DLD1 (cell line): ENCODE results near the gene EHD4.

ENCODE experiments used
- in situ Hi-C: cut with HindIII; loops from 2 replicates; pipeline ENCODE4 v1.10.0; 2017; ENCODE audit warnings: low sequenced_read_pairs

EHD4 gene

DNA sequence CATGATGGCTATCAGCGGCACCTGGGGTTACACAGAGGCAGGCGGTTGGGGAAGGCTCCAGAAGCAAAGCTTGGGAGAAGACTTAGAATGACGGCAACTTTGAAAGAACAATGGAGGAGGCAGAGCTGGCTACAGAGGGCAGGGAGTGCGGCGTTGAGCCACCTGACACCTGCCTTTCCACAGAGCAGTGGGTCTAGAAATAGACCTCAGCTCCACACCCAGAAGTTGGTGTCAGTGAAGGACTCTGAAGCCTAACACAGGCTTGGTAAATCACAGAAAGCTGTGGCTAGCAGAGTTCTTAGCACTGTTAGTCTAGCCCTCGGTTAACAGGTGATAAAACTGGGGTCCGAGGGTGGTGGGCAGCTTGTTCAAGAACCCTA, 23.1 kb upstream of the EHD4 start:
- in situ Hi-C loops = no loop called here

DNA sequence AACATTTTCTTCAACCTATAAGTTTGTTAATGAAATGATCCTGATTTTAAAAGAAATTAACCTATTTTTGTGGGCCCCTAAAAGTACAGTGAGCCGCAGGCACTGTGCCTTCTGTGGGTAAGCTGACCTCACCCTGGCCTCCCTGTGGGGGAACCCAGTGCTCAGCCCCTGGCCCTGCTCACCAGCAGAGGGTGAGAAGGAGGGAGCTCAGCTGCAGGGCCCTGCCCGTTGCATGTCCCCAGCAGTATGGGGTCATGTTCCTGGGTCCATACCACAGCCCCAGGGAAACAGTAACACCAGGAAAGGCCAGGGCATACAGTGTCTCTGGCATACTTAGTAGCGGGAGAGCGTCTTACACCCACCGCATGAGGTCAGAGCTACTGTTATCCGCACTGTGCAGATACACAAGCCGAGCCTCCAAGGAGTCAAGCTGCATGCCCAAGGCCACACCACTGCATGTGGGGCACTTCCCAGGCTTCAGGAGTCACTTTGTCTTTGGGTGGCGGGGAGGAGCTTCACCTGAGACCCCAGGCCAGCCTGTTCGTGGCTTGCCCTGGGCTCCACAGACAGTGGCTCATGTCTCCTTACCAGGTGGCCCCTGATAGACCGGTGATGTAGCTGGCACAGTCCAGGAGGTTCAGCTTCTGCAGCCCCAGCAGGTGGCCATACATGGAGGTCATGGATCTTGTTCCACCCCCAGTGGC, 22.6 kb upstream of the EHD4 start:
- in situ Hi-C loops = no loop called here

DNA sequence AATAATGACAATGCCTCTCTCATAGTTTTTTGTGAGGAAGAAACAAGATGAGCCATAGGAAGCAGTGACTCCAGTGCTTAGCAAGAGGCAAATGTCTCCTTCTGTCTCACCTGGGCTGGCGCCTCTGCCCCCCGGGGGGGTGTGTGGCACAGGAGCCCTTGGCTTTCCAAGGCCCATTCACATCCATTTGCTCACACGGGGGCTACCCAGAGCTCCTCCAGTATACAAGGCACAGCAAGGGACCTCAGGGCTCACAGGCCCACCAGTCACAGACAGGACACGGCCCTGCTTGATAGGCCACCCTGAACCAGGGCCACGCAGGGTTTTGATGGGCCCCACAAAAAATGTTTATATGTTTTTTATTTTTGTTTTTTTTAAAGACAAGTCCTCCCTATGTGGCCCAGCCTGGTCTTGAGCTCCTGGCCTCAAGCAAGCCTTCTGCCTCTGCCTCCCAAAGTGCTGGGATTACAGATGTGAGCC, 21.9 kb upstream of the EHD4 start:
- in situ Hi-C loops = no loop called here

DNA sequence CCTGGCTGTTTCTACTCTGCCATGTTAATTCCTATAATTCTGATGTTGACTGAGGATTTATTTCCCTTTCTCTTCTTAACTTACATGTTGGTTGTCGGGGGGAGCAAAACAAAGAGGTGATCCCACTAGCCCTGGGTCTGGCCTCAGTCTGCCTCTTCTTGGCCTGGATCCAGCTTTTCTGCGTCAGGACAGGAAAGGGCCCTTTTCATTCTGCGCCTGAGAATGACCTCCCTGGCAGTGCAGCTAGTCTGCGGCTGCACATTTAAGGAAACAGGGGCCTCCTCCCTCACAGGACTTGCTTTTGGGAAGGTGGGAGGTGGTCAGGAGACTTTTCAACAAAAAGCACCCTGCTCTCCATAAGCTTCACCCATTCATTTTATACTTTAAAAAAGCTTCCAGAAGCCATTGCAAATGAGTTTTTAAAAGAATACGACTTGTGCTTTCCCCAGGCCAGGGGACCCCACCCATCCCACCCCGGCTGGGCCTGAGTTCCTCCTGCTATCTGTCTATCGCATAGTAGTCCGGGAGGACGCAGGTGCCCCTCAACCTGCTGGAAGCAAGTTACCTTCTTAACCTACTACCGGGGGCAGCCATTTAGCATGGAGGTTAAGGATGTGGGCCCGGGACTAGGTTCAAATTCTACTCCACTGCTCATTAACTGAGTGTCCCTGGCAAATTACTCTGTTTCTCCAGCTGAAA, 21.3 kb upstream of the EHD4 start:
- in situ Hi-C loops = no loop called here

DNA sequence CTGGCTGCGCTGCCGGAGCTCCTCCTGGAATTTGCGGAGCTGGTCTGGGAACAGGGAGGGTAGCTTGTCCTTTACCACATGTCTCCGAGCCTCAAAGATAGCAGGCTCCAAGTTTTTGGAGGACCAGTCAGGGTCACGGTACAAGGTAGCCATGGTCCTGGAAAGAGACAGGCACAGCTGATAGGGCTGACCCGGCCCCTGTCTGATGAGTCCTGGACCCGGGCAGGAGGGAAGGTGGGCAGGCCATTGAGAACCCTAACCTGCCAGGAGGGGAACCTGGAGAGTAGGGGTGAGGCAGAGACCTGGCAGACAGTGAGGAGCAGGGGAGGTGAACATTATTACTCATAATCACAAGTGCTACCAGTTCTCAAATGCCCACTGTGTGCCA, 20.4 kb upstream of the EHD4 start:
- in situ Hi-C loops = no loop called here

DNA sequence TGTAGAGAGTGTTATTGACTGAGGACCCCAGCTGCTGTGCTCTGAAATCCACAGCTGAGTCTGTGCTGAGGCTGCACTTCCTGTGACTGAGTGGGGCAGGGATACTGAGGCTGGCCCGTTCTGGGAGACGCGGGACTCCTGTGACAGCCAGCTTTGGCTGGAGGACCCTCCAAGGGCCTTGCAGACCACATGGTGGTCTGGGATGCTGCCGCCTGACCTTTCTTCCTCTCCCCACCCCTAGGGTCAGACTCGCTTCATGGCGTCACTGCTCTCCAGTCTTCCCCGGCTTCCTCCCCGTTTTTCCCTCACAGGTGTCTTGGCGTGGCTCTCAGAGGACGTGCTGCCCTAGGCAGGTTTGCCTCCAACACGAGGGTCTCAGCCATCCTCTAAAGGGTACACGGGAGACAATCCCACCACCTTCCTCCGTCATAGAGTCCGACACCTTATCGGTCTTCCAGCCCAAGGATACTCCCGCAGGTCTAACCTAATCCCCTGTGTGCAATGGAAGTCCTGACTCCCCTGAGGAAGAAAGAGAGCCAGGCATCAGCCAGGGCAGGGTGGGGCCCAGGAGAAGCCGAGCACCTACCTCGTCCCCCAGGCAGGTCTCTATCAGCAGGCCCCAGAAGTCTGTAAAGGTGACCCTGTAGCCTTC, 19.9 kb upstream of the EHD4 start:
- in situ Hi-C loops = no loop called here

DNA sequence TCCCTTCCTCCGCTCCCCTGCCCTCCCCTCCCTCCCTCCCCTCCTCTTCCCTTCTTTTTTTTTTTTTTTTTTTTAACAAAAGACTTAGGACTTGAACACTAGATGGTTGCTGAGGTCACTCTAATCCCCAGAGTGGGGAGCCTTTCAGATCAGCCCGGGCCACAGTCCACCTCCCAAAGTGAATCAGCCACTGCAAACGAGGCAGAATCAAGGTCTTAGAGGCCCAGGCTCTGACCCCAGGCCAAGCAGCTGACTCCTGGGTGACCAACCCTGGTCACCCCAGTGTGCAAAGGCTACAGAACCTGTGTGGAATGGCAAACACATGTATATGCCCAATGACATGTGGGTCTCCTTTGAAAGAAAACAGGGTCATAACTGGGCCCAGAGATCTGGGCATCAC, 18.3 kb upstream of the EHD4 start:
- in situ Hi-C loops = no loop called here

DNA sequence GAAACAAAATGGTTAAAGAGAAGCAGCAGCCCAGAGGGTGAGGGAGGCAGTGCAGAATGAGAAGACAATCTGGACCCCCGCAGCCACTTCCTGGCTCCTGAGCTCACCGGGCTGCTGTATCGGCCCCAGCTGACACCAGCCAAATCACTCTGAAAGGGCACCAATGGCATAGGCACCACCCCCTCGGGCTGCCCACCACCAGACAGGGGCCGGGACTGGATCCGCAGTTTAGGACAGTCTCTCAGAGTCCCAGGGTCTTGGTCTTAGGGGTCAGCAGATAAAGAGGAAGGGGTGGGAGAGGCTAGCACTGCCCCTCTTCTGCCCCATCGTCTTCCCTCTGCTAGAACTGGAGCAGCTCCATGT, 17.9 kb upstream of the EHD4 start:
- in situ Hi-C loops = no loop called here

DNA sequence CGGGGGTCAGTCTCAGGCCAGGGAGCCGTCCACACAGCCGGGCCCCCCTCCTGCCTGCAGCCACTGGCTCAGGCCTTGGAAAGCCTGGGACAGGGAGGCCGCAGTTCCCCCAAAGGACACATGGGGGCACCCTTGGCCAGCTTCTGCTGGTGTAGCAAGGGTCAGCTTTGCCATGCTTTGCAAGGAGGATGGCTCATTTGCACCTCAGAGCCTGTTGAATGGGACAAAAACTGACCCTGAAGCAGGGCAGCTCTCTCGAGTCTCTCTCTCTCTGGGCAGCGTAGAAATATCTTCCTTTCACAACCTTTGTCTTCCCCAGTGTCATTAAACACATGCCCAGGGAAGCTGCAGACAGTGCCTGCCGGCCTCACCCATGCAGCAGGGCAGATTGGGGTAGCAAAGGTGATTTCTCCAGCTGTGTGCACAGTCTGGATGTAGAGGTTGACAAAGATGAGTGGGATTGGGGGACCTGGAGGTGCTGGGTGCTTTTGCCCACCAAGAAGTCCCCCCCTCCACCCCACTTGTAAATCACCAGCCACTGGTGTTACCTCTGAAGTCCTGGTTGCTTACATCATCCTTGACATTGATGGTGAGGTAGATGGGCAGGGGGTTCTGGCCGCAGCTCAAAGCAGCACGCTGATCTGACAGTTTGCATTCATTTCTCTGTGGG, 17.4 kb upstream of the EHD4 start:
- in situ Hi-C loops = no loop called here

DNA sequence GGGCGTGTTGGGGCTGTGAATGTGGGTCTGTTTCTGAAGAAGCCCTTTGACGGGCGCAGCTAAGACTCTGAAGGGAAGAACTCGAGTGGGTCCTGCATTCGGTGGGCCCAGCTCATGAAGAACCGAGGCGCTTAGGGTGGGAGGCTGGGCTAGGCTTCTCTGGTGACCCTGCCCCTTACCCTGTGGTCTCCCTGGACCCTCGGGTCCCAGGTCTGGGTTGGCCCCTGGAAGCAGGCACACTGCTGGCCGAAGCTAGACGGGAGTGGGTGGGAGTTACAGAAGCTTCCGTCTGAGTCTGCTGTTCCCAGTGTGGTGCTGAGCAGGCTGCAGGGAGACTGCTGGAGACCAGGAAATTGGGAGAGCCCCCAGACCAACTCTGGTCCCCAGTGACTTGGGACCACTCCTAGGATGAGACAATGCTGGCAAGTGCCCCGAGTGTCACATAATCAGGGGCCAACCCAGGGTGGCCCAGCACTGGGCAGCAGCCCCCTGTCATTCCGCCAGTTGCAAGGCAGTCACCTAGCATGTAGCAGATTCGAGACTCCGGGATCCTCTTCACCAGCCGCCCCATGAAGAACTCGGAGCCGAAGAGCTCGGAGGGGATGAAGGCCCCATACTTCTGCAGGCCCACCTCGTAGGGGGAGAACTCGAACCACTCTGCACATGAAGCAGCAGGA, 16.7 kb upstream of the EHD4 start:
- in situ Hi-C loops = no loop called here

DNA sequence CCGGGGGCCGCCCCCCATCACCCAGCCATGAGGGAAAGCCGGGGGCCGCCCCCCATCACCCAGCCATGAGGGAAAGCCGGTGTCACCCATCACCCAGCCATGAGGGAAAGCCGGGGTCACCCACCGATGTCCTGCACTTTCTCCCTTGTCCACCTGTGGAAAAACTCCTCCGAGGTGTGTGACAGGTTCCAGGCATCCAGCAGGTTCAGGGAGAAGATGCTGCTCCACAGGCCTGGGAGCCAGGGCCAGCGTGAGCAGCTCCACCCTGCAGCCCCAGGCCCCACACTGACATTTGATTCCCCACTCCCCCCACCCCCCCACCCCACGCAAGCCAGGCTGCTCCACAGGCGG, 15.5 kb upstream of the EHD4 start:
- in situ Hi-C loops = no loop called here

DNA sequence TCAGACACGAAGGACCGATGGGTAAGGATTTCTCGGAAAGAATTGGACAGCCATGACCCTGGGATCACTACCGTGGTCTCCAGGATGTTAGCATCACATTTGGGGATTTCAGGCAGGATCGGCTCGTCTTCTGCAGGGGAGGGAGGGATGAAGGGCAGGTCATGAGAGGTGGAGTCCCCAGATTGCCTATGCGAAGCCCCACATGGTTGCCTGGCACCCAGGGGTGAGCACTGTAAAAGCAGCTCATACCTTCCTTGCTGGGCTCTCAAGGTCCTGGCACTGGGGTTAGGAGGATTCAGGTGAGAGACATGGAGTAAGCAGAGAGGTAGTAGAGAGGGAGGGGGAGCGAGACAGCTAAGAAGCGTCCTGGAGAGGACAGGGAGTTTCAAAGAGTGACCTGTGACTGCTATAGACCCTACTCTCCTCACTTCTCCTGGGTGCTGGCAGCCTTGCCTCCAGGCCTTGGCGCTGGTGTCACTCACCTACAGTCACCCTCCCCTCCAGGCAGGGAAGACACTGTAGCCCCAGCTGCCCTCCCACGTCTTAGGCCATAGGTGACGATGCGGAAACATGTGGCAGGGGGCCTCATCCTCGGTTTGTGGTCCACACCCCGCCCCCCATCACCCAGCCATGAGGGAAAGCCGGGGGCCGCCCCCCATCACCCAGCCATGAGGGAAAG, 15.0 kb upstream of the EHD4 start:
- in situ Hi-C loops = no loop called here

DNA sequence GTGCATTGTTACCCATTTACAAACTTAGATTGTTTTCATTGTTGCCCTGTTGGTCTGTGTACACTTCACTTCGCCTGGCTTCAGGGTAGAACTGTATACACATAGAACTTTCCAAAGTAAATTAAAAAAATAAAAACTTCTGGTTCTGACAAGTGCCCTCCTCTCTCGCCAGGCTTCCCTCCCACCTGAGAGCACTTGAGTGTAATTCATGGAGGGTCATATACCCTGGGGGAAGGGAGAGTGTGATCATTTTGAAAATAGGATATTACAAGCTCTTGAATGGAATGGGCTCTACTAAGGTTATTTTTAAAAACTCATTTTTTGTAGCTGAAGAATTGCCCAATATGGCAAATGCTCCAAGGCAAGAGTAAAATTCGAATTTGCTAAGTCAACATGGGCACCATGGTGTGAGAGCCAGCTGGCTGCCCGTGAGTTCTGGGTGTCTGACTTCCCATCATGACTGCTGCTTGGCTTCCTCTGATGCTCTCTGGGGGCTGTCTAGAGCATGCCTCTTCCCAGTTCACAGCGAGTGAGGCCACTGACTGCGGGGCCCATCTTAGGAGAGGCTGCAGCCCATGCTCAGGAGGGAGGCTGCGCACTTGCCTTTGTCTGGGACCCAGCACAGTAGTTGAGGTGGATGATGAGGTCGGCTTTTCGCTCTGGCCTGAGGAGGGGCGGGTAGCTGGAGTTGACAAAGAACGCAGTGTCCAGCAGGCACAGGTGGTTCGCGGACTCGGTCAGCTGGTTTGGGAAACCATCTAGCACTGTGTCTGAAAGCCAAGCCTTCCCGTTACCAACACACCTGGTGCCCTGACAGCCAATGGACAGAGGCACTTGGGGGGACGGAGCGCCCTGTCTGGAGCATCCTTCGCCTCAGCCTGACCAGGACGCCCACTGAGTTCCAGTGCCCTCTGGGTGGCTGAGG, 13.1 kb upstream of the EHD4 start:
- in situ Hi-C loops = no loop called here

DNA sequence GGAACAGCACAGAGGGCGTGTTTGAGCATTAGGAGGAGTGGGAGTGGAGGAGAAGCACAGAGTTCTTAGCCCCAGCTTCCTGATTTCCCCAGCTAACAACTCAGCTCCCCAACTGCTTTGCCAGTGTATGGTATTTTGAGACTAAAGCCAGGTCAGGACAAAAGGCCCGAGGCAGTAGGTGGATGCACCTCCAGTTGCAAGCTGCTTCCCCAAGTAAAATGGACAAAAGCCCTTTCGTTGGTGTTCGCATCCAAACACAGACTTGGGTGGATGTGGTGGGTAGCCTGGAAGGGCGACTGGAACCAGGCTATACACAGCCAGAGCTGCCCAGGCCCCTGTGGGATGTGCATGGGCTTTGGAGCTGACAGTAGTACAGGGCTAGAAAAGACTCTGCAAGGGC, 12.3 kb upstream of the EHD4 start:
- in situ Hi-C loops = no loop called here

DNA sequence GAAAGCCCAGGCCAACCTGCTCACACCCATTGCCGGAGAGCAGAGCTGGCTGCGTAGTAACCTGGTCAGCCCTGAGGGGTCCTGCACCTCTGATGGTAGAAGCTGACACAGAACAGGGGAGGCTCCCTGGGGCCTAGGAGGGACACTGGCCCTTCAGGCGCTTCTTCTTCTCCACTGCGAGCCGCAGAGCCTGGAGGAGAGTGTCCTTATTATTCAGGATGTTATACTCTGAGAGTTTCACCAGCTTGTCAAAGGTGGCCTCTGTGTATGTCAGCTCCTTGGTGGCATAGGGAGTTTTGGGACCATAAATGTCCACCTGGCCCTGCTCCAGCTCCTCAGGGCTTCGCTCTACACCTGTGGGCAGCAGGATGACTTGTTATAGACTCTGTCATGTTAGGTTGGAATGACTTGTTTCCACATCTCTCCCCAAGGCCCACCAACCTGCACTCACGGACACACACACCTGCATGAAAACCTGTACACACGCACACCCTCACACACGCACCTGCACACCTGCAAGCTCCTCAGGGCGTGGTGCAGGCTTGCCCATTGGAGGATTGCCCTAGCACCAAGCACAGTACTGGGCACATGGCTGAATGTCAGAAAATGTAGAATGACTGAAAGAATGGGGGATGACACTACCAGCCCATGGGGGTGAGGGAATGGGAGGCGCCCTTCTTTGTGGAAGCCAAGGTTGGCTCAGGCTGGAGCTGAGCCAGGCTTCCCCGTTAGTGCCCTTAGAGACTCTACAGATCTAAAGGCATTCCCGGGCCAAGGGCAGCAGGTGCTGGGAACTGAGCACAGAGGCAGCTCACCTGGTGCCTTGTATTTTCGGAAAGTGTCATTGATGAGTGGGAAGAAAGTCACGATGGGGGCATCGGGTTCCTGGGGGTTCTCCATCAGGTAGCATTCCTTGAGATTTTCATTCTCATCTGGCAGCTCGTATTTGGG, 11.5 kb upstream of the EHD4 start:
- in situ Hi-C loops = no loop called here

DNA sequence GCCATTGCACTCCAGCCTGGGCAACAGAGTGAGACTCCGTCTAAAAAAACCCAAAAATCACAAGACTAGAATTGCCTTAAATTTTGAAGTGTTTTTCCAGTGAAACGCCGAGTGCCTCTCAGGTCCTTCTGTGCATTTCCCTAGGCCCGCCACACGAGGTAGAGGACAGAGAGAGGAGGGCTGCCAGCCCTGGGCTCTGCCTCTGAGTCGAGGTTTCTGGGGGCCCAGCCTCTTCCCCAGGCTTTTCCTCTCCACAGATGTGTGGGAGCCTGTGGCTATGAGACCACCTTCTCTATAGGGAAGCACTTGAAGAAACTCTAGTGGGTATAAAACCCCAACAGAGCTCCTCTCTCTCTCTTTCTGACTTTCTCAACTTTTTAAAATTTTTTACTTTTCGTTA, 10.9 kb upstream of the EHD4 start:
- in situ Hi-C loops = no loop called here

DNA sequence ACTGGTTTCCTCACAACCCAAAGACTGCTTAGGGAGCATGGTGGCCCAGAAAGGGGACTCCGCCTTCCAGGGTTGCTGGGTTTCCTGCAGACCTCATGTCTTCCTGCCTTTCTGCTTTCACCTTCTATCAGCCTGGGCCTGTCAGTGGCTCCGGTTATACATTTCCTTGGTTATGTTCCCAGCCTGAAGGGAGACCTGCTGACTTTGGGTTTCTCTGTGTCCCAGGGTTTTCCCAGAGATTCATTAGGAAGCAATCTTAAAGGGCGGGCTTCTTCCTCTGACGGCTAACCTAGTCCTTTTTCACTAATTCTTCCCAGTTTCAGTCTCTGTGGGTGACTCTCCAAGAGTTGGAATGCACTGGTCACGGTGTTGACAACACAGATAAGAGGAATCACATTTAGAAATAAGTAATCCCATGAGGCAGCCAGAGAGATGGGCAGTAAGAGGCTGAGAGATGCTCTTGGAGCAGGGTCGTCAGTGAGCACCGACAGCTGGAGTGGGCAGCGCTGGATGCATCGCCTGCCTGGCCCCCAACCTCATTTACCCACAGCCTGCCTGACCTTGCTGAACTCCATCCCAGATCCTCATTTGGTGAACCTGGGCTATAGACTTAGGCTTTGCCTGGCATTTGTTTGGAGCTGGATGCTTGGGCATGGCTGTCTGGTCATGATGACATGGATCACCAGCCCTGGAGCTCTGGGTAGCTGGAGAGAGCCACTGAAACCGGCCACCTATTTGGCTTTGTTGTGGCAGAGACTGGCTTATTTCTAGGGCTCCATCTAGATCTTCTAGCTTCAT, 10.0 kb upstream of the EHD4 start:
- in situ Hi-C loops = no loop called here
